Vagina (tissue), 2 donors: ENCODE results near the gene ABCC3. TPM values are rescaled to one million over a fixed set of nuclear protein-coding genes. Genes with fewer than 3 reads are reported as not detected.

Experiments
- DNase-seq, 2 donors: peaks; one replicate each; pipeline ENCODE4 v3.0.0-alpha.2; 2017; ENCODE audit errors: extremely low spot score in 2 of 2
- H3K27ac ChIP-seq: fragments of 200-600 bp; sonication (generic); one replicate; pipeline ENCODE4 v1.5.1; 2019
- H3K27me3 ChIP-seq: fragments of 200-600 bp; sonication (generic); one replicate; pipeline ENCODE4 v1.5.1; 2019
- H3K36me3 ChIP-seq, 2 donors: fragments of 200-600 bp; sonication (generic); one replicate each; pipeline ENCODE4 v1.5.1; 2017 to 2019
- H3K4me1 ChIP-seq: fragments of 200-600 bp; sonication (generic); one replicate; pipeline ENCODE4 v1.5.1; 2019
- H3K4me3 ChIP-seq, 2 donors: fragments of 200-600 bp; sonication (generic); 1 replicate in 1 of 2; 2 replicates in 1 of 2; pipeline ENCODE4 v1.5.1; 2016 to 2019
- H3K9me3 ChIP-seq: fragments of 200-600 bp; sonication (generic); one replicate; pipeline ENCODE4 v1.5.1; 2019
- CTCF ChIP-seq, 3 experiments: fragments of 450-650 bp in 2 of 3; fragments of 200-600 bp in 1 of 3; sonication (generic) in 1 of 3; IDR thresholded peaks; one replicate each; pipeline ENCODE4 v1.5.1; 2017 to 2019; ENCODE audit warnings: antibody characterized with exemption in 3 of 3, mild to moderate bottlenecking in 2 of 3, moderate library complexity in 2 of 3
- POLR2A ChIP-seq, 2 donors: fragments of 450-650 bp; IDR thresholded peaks; one replicate each; pipeline ENCODE4 v1.6.1; 2017; ENCODE audit warnings: antibody characterized with exemption in 2 of 2, mild to moderate bottlenecking in 2 of 2, moderate library complexity in 2 of 2
- POLR2AphosphoS5 ChIP-seq, 2 donors: sonication (generic); formaldehyde crosslinking; IDR thresholded peaks; one replicate each; pipeline ENCODE4 v1.9.0; 2017; ENCODE audit warnings: antibody characterized with exemption in 2 of 2, mild to moderate bottlenecking in 2 of 2, low read depth in 1 of 2; ENCODE audit not compliant: insufficient read depth in 1 of 2
- intact Hi-C: fragments of 100-400 bp; cut with DNase I; formaldehyde crosslinking; loops from one replicate; pipeline ENCODE4 v1.15.1; 2023
- total RNA-seq: library from RNA; depleted of rRNA; stranded (reverse); fragments of >200 nt; gene quantifications from one replicate; pipeline ENCODE4 v1.2.3, GENCODE V29; 2016

Gene ABCC3
- total RNA-seq, 1 donor from 2014 or later: 47.6 TPM

- Histone ChIP-seq H3K36me3 (peaks cover 0 to 35% of the 10 kb centered on the region in 2 donors), H3K27me3 (no peaks in the 10 kb centered on the region), H3K4me3 (no peak overlapping the region), H3K27ac (no peak overlapping the region), H3K4me1 (peaks cover 17% of the 10 kb centered on the region), H3K9me3 (no peaks in the 10 kb centered on the region)
- no peak for TF ChIP-seq CTCF (IDR thresholded peaks at IDR 0.05)
- no peak for TF ChIP-seq POLR2AphosphoS5 (IDR thresholded peaks at IDR 0.05; ENCODE audit: insufficient read depth in 1 of 2, low read depth in 1 of 2)
- no peak for TF ChIP-seq POLR2A (IDR thresholded peaks at IDR 0.05)
- intact Hi-C loops: no loop called here
- no peak for DNase-seq
These were observed 57.1 kb downstream of the ABCC3 start for GRCh38 chr17:50691550-50692447.

- H3K27ac ChIP-seq: no peak overlapping the region
- H3K4me3 ChIP-seq: no peak overlapping the region
- H3K4me1 ChIP-seq: peaks cover 9% of the 10 kb centered on the region
- TF ChIP-seq CTCF (IDR thresholded peaks at IDR 0.05): no peak
- TF ChIP-seq POLR2A (IDR thresholded peaks at IDR 0.05): no peak
- TF ChIP-seq POLR2AphosphoS5 (IDR thresholded peaks at IDR 0.05; ENCODE audit: insufficient read depth in 1 of 2, low read depth in 1 of 2): no peak
- DNase-seq: no peak
- H3K9me3 ChIP-seq: no peaks in the 10 kb centered on the region
- intact Hi-C loops: no loop called here
- H3K36me3 ChIP-seq: peaks cover 0 to 40% of the 10 kb centered on the region in 2 donors
- H3K27me3 ChIP-seq: no peaks in the 10 kb centered on the region
These were observed 57.9 kb downstream of the ABCC3 start for GRCh38 chr17:50692448-50693035.

GRCh38 chr17:50693036-50693682 lies 58.5 kb downstream of the ABCC3 start:
- no peak overlapping the region for H3K4me3 ChIP-seq
- peak overlapping the region; percentile 1 for H3K27ac ChIP-seq
- no peak for TF ChIP-seq POLR2A (IDR thresholded peaks at IDR 0.05)
- peaks cover 0 to 45% of the 10 kb centered on the region in 2 donors for H3K36me3 ChIP-seq
- H3K9me3 ChIP-seq: no peaks in the 10 kb centered on the region
- intact Hi-C loops: no loop called here
- H3K4me1 ChIP-seq: peaks cover 7% of the 10 kb centered on the region
- no peaks in the 10 kb centered on the region for H3K27me3 ChIP-seq
- no peak for DNase-seq

- no peaks in the 10 kb centered on the region for H3K9me3 ChIP-seq
- DNase-seq: no peak
- no peak overlapping the region for H3K27ac ChIP-seq
- H3K36me3 ChIP-seq: peaks cover 0 to 64% of the 10 kb centered on the region in 2 donors
- no peaks in the 10 kb centered on the region for H3K27me3 ChIP-seq
- peaks cover 2% of the 10 kb centered on the region for H3K4me1 ChIP-seq
- intact Hi-C loops: no loop called here
- H3K4me3 ChIP-seq: no peak overlapping the region
- TF ChIP-seq POLR2A (IDR thresholded peaks at IDR 0.05): no peak
- TF ChIP-seq POLR2AphosphoS5 (IDR thresholded peaks at IDR 0.05; ENCODE audit: insufficient read depth in 1 of 2, low read depth in 1 of 2): no peak
- no peak for TF ChIP-seq CTCF (IDR thresholded peaks at IDR 0.05)
These were observed 61.7 kb downstream of the ABCC3 start for GRCh38 chr17:50696365-50696879.

GRCh38 chr17:50697062-50697461 lies 62.4 kb downstream of the ABCC3 start:
- no peaks in the 10 kb centered on the region for H3K27me3 ChIP-seq
- H3K4me1 ChIP-seq: peaks cover 8% of the 10 kb centered on the region
- H3K4me3 ChIP-seq: no peak overlapping the region
- no peak overlapping the region for H3K27ac ChIP-seq
- H3K36me3 ChIP-seq: peaks cover 0 to 64% of the 10 kb centered on the region in 2 donors
- intact Hi-C loops: no loop called here
- TF ChIP-seq CTCF (IDR thresholded peaks at IDR 0.05) (no peak), POLR2A (IDR thresholded peaks at IDR 0.05) (no peak), POLR2AphosphoS5 (IDR thresholded peaks at IDR 0.05; ENCODE audit: insufficient read depth in 1 of 2, low read depth in 1 of 2) (no peak)
- no peak for DNase-seq
- no peaks in the 10 kb centered on the region for H3K9me3 ChIP-seq
